ENCODE data around the gene DNAH17.

The DNAH17 gene

GRCh38 chr17:78494696-78495330 is 82.4 kb downstream of the DNAH17 start:
- no peak for DNase-seq

- DNase-seq = no peak
Observed at GRCh38 chr17:78493853-78494695, 83.1 kb downstream of the DNAH17 start.

- DNase-seq = no peak
Observed at GRCh38 chr17:78493450-78493849, 83.7 kb downstream of the DNAH17 start.

GRCh38 chr17:78492116-78492799 is 84.9 kb downstream of the DNAH17 start:
- DNase-seq = no peak

- DNase-seq = no peak
Observed at GRCh38 chr17:78491236-78492115, 85.7 kb downstream of the DNAH17 start.

GRCh38 chr17:78490673-78491072 is 86.5 kb downstream of the DNAH17 start:
- no peak for DNase-seq

- DNase-seq = no peak
Observed at GRCh38 chr17:78490156-78490555, 87.0 kb downstream of the DNAH17 start.

- DNase-seq = no peak
Observed at GRCh38 chr17:78488867-78489634, 88.1 kb downstream of the DNAH17 start.

GRCh38 chr17:78488156-78488555 is 89.0 kb downstream of the DNAH17 start:
- no peak for DNase-seq

- no peak for DNase-seq
Observed at GRCh38 chr17:78486946-78487680, 90.1 kb downstream of the DNAH17 start.

GRCh38 chr17:78486228-78486802 is 90.9 kb downstream of the DNAH17 start:
- DNase-seq = no peak

- no peak for DNase-seq
Observed at GRCh38 chr17:78485290-78486168, 91.7 kb downstream of the DNAH17 start.

- peak; percentile 54 for DNase-seq
Observed at GRCh38 chr17:78484271-78485246, 92.6 kb downstream of the DNAH17 start.

GRCh38 chr17:78479369-78479768 is 97.8 kb downstream of the DNAH17 start:
- no peak for DNase-seq

- no peak for DNase-seq
Observed at GRCh38 chr17:78478757-78479297, 98.4 kb downstream of the DNAH17 start.

GRCh38 chr17:78477913-78478756 is 99.1 kb downstream of the DNAH17 start:
- no peak for DNase-seq

- DNase-seq = no peak
Observed at GRCh38 chr17:78476973-78477372, 100.2 kb downstream of the DNAH17 start.

Measured in activated T-cell treated with anti-CD3 and anti-CD28 coated beads for 4 hours (primary cell).